ENCODE measurements around the gene HM13. TPM values are rescaled to one million over a fixed set of nuclear protein-coding genes. Genes with fewer than 3 reads are reported as not detected.

The HM13 gene
- total RNA-seq, 1 experiment from 2014 or later: 272 TPM

DNA sequence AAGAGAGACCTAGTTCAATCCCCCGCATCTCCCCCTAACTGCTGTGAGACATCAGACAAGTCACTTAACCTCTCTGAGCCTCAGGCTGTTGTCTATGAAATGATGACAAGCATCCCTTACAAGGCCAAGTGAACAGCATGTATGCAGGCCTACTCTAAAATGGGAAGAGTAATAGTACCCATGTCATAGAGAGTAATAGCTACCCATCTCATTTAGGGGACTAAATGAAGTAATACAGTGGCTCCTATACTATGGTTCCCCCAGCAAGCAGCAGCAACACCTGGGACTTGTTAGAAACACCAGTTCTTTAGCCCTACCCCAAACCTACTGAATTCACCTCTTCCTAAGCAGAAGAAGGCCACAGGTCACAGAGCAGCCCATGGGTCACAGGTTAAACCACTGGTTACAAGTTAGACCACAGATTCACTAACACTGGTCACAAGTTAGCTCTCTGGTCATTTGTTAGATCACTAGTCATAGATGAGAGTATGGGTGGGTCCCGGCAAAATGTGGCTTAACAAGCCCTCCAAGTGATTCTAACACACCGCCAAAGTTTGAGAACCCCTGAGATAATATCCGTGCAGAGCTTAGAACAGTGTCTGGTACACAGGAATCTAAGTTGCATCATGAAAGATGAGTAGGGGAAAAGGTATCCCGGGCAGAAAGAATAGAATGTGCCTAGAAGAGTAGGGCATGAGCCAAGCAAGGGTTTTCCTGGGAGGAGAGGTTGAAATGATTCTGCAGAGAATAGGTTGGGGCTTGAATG lies 40.7 kb upstream of the HM13 start:
- Histone ChIP-seq H3K9me3 (ENCODE audit: insufficient read depth, low read depth) (no peaks in the 10 kb centered on the region), H3K27ac (no peak overlapping the region), H3K4me1 (replicated peaks; ENCODE audit: insufficient read depth) (peaks cover 8% of the 10 kb centered on the region; the same call in 1 of the 2 replicates), H4K20me1 (ENCODE audit: insufficient read depth) (no peaks in the 10 kb centered on the region), H3K27me3 (ENCODE audit: insufficient read depth, low read depth) (peaks cover 23% of the 10 kb centered on the region), H3K4me3 (no peak overlapping the region), H3K36me3 (ENCODE audit: low read depth) (no peaks in the 10 kb centered on the region), H3K4me2 (peak overlapping the region; percentile 30; the same call in 1 of the 2 replicates), H2AFZ (no peak overlapping the region), H3K79me2 (ENCODE audit: low read depth) (no peaks in the 10 kb centered on the region), H3F3A (ENCODE audit: insufficient read depth, low read depth) (peaks cover 5% of the 10 kb centered on the region; the same call in 1 of the 2 replicates), H3K9me2 (ENCODE audit: insufficient read depth) (no peaks in the 10 kb centered on the region)
- intact Hi-C loops (cut with micrococcal nuclease; ENCODE audit: unreplicated experiment): no loop called here
- CTCF ChIA-PET: no interaction called here
- no peak for DNase-seq
- no peak for TF ChIP-seq EZH2 (IDR thresholded peaks at IDR 0.05; ENCODE audit: low read depth)
- no TSS peak for BruUV-seq (replicated peaks)
- POLR2A ChIA-PET (ENCODE audit: unreplicated experiment): interaction anchor here (0.6 kb wide), 1 partner anchor 10 kb away, joined by 5 read pairs; no protein-coding TSS in a partner anchor

DNA sequence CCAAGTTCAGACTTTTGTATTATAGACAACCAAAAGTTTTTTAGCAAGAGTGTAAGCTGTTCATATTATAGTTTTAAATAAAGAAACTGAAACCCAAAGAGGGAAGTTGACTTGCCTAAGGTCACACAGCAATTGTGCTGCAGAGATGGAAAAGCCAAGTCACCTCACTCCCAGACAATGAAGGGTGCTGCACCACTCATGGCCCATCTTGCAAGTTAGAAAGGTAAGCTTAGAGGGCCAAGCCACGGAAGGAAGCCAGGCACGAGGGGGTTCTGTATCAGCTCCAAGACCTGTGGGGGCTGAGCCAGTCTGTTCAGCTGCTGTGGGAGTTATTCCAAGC lies 40.2 kb upstream of the HM13 start:
- H3K27ac ChIP-seq: no peak overlapping the region
- no peak for DNase-seq
- no peak overlapping the region for H2AFZ ChIP-seq
- CTCF ChIA-PET: no interaction called here
- H3K36me3 ChIP-seq (ENCODE audit: low read depth): no peaks in the 10 kb centered on the region
- TF ChIP-seq EZH2 (IDR thresholded peaks at IDR 0.05; ENCODE audit: low read depth) (no peak), CTCF (conservative IDR thresholded peaks at IDR 0.05) (no peak)
- BruUV-seq (replicated peaks): no TSS peak
- H3K9me2 ChIP-seq (ENCODE audit: insufficient read depth): no peaks in the 10 kb centered on the region
- 0 out of 2 replicates have a peak overlapping the region, but pooled peaks have one; percentile 30 for H3K4me2 ChIP-seq
- H3K4me3 ChIP-seq: no peak overlapping the region
- intact Hi-C loops (cut with micrococcal nuclease; ENCODE audit: unreplicated experiment): no loop called here
- H3K9me3 ChIP-seq (ENCODE audit: insufficient read depth, low read depth): no peaks in the 10 kb centered on the region
- H4K20me1 ChIP-seq (ENCODE audit: insufficient read depth): no peaks in the 10 kb centered on the region
- POLR2A ChIA-PET (ENCODE audit: unreplicated experiment): no interaction called here
- H3F3A ChIP-seq (ENCODE audit: insufficient read depth, low read depth): peaks cover 5% of the 10 kb centered on the region; the same call in 1 of the 2 replicates
- peaks cover 8% of the 10 kb centered on the region; the same call in 1 of the 2 replicates for H3K4me1 ChIP-seq (replicated peaks; ENCODE audit: insufficient read depth)
- H3K27me3 ChIP-seq (ENCODE audit: insufficient read depth, low read depth): peaks cover 23% of the 10 kb centered on the region
- no peaks in the 10 kb centered on the region for H3K79me2 ChIP-seq (ENCODE audit: low read depth)

- intact Hi-C loops (cut with micrococcal nuclease; ENCODE audit: unreplicated experiment): no loop called here
- peaks cover 23% of the 10 kb centered on the region for H3K27me3 ChIP-seq (ENCODE audit: insufficient read depth, low read depth)
- peaks cover 8% of the 10 kb centered on the region; the same call in 1 of the 2 replicates for H3K4me1 ChIP-seq (replicated peaks; ENCODE audit: insufficient read depth)
- no peaks in the 10 kb centered on the region for H4K20me1 ChIP-seq (ENCODE audit: insufficient read depth)
- H3K36me3 ChIP-seq (ENCODE audit: low read depth): no peaks in the 10 kb centered on the region
- DNase-seq: no peak
- H3K4me2 ChIP-seq: 0 out of 2 replicates have a peak within 1 kb of the TSS, but pooled peaks have one; percentile 30
- CTCF ChIA-PET: no interaction called here
- no peak within 1 kb of the TSS for H3K4me3 ChIP-seq
- no TSS peak for BruUV-seq (replicated peaks)
- POLR2A ChIA-PET (ENCODE audit: unreplicated experiment): no interaction called here
- no peaks in the 10 kb centered on the region for H3K9me3 ChIP-seq (ENCODE audit: insufficient read depth, low read depth)
- no peaks in the 10 kb centered on the region for H3K9me2 ChIP-seq (ENCODE audit: insufficient read depth)
- H2AFZ ChIP-seq: no peak within 1 kb of the TSS
- H3K79me2 ChIP-seq (ENCODE audit: low read depth): no peaks in the 10 kb centered on the region
- H3K27ac ChIP-seq: no peak within 1 kb of the TSS
- peaks cover 5% of the 10 kb centered on the region; the same call in 1 of the 2 replicates for H3F3A ChIP-seq (ENCODE audit: insufficient read depth, low read depth)
- TF ChIP-seq CTCF (conservative IDR thresholded peaks at IDR 0.05) (no peak), EZH2 (IDR thresholded peaks at IDR 0.05; ENCODE audit: low read depth) (no peak)
These were observed 39.3 kb upstream of the HM13 start, which contains the start of the genes DEFB124 and REM1 for GRCh38 chr20:31474758-31475427. TSS of gene DEFB124 (minus strand) at chr20:31475127. CDS start at chr20:31473013, 2,114 bp downstream. TSS of gene REM1 (plus strand) at chr20:31475288. CDS start at chr20:31476446, 1,158 bp downstream.

All from PC-9 (cell line).